Urinary bladder (tissue), 4 donors: Measurements from ENCODE around the gene PALS2. TPM values are rescaled to one million over a fixed set of nuclear protein-coding genes. Genes with fewer than 3 reads are reported as not detected.

Experiments used
- DNase-seq: peaks from one replicate; pipeline ENCODE4 v3.0.0-alpha.2; 2015; ENCODE audit errors: extremely low spot score
- H3K27ac ChIP-seq: one replicate; pipeline ENCODE4 v1.5.1; 2013; ENCODE audit warnings: low read depth, mild to moderate bottlenecking, moderate library complexity
- H3K36me3 ChIP-seq: one replicate; pipeline ENCODE4 v1.6.1; 2013; ENCODE audit warnings: mild to moderate bottlenecking, moderate library complexity; ENCODE audit not compliant: insufficient read depth
- H3K4me1 ChIP-seq: one replicate; pipeline ENCODE4 v1.6.1; 2013; ENCODE audit warnings: mild to moderate bottlenecking, moderate library complexity; ENCODE audit not compliant: insufficient read depth
- H3K4me3 ChIP-seq: one replicate; pipeline ENCODE4 v1.5.1; 2013; ENCODE audit warnings: low read depth, low read length
- WGBS: extraction: QIAGEN DNeasy Blood & Tissue Kit; methylation state at CpG from one replicate; pipeline ENCODE4 v1.1.7; 2013; 5-methylcytosine and 5-hydroxymethylcytosine counted together
- polyA plus RNA-seq: library from polyadenylated mRNA; stranded (reverse); fragments of 200-250 nt; gene quantifications from one replicate; pipeline ENCODE4 v1.2.3, GENCODE V29; 2013
- total RNA-seq: library from RNA; depleted of rRNA; stranded (reverse); fragments of >200 nt; gene quantifications from one replicate; pipeline ENCODE4 v1.2.3, GENCODE V29; 2014
- donor health status: healthy with polysubstance abuse.
- donor health status: healthy.

PALS2 gene, protein sequence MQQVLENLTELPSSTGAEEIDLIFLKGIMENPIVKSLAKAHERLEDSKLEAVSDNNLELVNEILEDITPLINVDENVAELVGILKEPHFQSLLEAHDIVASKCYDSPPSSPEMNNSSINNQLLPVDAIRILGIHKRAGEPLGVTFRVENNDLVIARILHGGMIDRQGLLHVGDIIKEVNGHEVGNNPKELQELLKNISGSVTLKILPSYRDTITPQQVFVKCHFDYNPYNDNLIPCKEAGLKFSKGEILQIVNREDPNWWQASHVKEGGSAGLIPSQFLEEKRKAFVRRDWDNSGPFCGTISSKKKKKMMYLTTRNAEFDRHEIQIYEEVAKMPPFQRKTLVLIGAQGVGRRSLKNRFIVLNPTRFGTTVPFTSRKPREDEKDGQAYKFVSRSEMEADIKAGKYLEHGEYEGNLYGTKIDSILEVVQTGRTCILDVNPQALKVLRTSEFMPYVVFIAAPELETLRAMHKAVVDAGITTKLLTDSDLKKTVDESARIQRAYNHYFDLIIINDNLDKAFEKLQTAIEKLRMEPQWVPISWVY
- total RNA-seq (31.8 TPM), polyA plus RNA-seq (2.6 TPM)

DNA sequence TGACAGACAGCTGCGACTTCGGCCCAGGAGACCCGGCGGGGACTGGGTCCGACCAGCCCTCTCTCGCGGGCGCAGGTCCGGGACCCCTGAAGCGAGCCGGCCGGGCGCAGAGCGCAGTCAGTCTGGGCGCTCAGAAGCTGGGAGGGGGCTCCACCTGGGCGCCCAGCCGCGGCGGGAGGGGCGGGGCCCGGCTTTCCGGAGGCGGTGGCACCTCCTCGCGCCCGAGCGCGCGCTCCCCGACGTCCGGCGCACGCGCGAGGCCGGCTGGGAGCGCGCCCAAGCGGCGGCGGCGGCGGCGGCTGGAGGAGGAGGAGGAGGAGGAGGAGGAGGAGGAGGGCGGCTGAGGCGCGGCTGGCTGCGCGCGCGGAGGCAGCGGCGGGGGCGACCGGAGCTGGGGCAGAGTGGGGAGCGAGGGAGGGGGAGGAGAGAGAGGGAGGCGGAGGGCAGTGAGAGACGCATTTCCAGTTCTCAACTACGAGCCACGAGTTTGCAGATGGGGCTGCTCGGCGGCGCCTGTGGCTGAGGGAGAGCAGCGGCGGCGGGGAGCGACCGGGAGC is at the start of gene PALS2:
PALS2 (plus strand) TSS at position 456 of the 557 bp plus-strand sequence. CDS start 50,216 bp downstream, outside the sequence.
- H3K4me3 ChIP-seq: peak within 1 kb of the TSS; percentile 78
- under 1% methylated on average over 50 of the region's 69 CpGs for WGBS
- H3K36me3 ChIP-seq: no peaks in the 10 kb centered on the region
- no peak for DNase-seq
- H3K4me1 ChIP-seq: no peaks in the 10 kb centered on the region
- H3K27ac ChIP-seq: no peak within 1 kb of the TSS

GRCh38 chr7:24531255-24531654 is 42.0 kb upstream of the PALS2 start:
- DNase-seq: no peak
- Histone ChIP-seq H3K27ac (no peak overlapping the region), H3K4me1 (no peaks in the 10 kb centered on the region), H3K36me3 (no peaks in the 10 kb centered on the region), H3K4me3 (no peak overlapping the region)
- WGBS: 90% methylated on average over 4 of the region's 4 CpGs

GRCh38 chr7:24536682-24537081 is 36.6 kb upstream of the PALS2 start:
- Histone ChIP-seq H3K27ac (no peak overlapping the region), H3K4me3 (no peak overlapping the region), H3K36me3 (no peaks in the 10 kb centered on the region), H3K4me1 (no peaks in the 10 kb centered on the region)
- 70% methylated on average over 2 of the region's 2 CpGs for WGBS
- DNase-seq: no peak

GRCh38 chr7:24540956-24541355 is 32.3 kb upstream of the PALS2 start:
- 70% methylated on average over 7 of the region's 7 CpGs for WGBS
- no peak for DNase-seq
- no peak overlapping the region for H3K4me3 ChIP-seq
- H3K4me1 ChIP-seq: no peaks in the 10 kb centered on the region
- H3K36me3 ChIP-seq: no peaks in the 10 kb centered on the region
- no peak overlapping the region for H3K27ac ChIP-seq

GRCh38 chr7:24545215-24545614 is 28.0 kb upstream of the PALS2 start:
- H3K4me1 ChIP-seq: no peaks in the 10 kb centered on the region
- H3K4me3 ChIP-seq: no peak overlapping the region
- no peaks in the 10 kb centered on the region for H3K36me3 ChIP-seq
- no peak for DNase-seq
- H3K27ac ChIP-seq: no peak overlapping the region

DNA sequence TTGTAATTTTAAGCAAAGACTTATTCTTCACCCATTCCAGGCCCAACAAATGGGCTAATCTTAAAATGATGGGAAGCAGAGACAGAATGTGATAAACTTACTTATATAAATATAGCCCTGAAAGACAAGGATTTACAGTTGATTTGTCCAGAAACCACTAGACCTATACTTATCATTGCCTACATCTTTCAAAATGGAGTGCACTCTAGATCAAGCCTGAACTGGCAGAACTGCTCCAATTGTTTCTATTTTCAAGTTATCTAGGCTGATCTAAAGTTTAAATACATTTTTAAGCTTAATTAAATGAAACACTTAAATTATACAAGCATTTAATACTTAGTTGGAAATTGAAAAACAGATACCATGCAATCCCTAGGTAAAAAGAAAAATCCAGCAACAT is 24.9 kb upstream of the PALS2 start:
- no peaks in the 10 kb centered on the region for H3K36me3 ChIP-seq
- DNase-seq: no peak
- no peak overlapping the region for H3K27ac ChIP-seq
- H3K4me3 ChIP-seq: no peak overlapping the region
- no peaks in the 10 kb centered on the region for H3K4me1 ChIP-seq

DNA sequence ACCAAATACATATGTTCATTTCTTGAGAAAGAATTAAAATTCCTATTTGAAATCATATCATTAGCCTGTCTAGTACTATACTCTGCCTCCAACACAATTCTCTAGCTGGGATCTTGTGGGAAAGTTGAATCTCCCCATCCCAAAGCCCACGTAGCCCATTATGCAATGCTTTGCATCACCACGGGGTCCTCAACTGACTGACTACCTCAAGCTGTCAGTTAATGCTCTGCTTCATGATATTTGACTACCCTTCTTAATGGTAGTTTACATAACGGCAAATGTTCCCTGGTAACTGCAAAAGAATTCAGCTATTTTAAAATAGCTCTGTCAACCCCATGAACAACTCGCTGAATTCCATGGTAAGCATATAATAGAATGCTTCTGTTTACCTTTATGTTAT is 23.3 kb upstream of the PALS2 start:
- Histone ChIP-seq H3K36me3 (no peaks in the 10 kb centered on the region), H3K4me1 (no peaks in the 10 kb centered on the region), H3K27ac (no peak overlapping the region), H3K4me3 (no peak overlapping the region)
- WGBS: 54% methylated on average over 4 of the region's 4 CpGs
- no peak for DNase-seq

DNA sequence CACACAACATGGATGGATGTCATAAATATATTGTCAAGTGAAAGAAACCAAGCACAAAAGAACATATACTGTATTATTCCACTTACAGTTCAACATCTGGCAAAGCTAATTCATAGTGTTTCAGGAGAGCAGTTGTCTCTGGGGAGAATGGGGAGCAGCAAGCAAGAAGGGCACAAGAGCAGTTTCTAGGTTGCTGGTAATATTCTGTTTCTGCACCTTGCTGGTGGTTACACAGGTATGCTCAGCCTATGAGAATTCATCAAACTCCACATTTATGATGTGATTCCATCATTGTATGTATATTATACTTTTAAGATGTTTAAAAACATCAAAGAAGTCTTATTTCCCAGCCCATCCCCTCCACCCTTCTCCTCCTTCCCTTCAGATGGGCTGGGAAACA is 18.1 kb upstream of the PALS2 start:
- Histone ChIP-seq H3K27ac (no peak overlapping the region), H3K4me1 (no peaks in the 10 kb centered on the region), H3K4me3 (no peak overlapping the region), H3K36me3 (no peaks in the 10 kb centered on the region)
- no peak for DNase-seq

DNA sequence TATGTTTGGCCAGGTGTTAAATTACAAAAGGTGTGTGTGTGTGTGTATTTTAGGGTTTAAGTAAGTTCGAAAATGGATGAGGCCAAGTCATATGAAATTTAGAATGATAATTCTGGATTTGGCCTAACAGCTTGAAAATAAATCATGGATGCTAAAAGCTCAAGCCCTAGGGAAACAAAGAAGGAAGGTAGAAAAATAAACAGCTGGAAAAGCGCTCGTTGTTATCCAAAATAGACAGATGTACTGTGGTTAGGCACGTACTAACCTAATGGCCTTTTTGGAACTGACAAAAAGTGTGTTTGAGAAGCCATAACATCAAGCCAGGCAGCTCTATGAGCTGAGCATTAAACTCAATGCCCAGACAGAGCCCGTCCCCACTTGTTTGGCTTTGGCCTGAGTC is 17.5 kb upstream of the PALS2 start:
- H3K4me1 ChIP-seq: no peaks in the 10 kb centered on the region
- no peak overlapping the region for H3K27ac ChIP-seq
- DNase-seq: no peak
- no peak overlapping the region for H3K4me3 ChIP-seq
- H3K36me3 ChIP-seq: no peaks in the 10 kb centered on the region
- 75% methylated on average over 5 of the region's 5 CpGs for WGBS

- no peak for DNase-seq
- 61% methylated on average over 3 of the region's 3 CpGs for WGBS
Observed at GRCh38 chr7:24560772-24561171, 12.5 kb upstream of the PALS2 start.

DNA sequence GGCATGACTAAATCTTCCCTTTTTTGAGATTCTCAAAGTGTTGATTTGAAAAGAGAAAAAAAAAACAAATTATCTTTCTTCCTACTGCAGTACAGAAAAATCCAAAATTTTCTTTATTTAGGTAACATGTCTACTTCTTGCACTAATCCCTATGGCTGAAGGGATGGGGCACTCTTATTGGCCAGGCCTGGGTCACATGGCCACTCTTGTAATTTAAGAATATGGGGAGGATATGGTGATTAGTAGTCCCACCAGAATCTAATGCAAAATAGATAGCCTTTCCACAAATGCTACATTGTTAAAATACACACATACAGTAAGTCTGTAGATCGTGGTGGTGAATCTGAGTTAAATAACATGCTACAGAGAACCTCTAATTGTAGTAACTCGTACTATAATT is 7.0 kb upstream of the PALS2 start:
- Histone ChIP-seq H3K4me3 (no peak overlapping the region), H3K27ac (no peak overlapping the region), H3K4me1 (no peaks in the 10 kb centered on the region), H3K36me3 (no peaks in the 10 kb centered on the region)
- DNase-seq: no peak
- 86% methylated on average over 2 of the region's 2 CpGs for WGBS

More at GRCh38 chr7:24560772-24561171, 12.5 kb upstream of the PALS2 start:
- Histone ChIP-seq H3K27ac (no peak overlapping the region), H3K36me3 (no peaks in the 10 kb centered on the region), H3K4me1 (no peaks in the 10 kb centered on the region), H3K4me3 (no peak overlapping the region)

GRCh38 chr7:24570983-24571382 is 2.3 kb upstream of the PALS2 start:
- 40% methylated on average over 2 of the region's 2 CpGs for whole genome bisulfite sequencing
- Histone ChIP-seq H3K4me3 (no peak overlapping the region), H3K27ac (no peak overlapping the region), H3K36me3 (no peaks in the 10 kb centered on the region), H3K4me1 (no peaks in the 10 kb centered on the region)
- no peak for DNase-seq

DNA sequence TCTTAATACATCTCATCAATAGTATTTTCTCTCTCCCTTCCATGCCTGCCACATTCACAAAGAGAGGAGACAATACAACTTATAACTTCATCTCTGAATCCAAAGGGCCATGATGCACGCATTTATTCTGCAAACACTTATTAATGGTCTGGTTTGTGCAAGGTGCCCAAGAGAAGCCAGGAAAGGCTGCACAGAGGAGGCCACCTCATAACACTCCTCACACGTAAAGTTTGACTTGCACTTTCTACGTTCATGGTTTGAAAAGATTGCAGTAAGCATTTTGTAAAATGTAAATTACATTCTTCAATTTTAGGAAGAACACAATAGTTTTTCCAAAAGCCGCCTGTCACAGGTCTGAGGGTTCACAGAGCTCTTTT is 1.2 kb upstream of the PALS2 start:
- Histone ChIP-seq H3K4me3 (no peak overlapping the region), H3K27ac (no peak overlapping the region), H3K36me3 (no peaks in the 10 kb centered on the region), H3K4me1 (no peaks in the 10 kb centered on the region)
- no peak for DNase-seq
- WGBS: 53% methylated on average over 4 of the region's 4 CpGs

DNA sequence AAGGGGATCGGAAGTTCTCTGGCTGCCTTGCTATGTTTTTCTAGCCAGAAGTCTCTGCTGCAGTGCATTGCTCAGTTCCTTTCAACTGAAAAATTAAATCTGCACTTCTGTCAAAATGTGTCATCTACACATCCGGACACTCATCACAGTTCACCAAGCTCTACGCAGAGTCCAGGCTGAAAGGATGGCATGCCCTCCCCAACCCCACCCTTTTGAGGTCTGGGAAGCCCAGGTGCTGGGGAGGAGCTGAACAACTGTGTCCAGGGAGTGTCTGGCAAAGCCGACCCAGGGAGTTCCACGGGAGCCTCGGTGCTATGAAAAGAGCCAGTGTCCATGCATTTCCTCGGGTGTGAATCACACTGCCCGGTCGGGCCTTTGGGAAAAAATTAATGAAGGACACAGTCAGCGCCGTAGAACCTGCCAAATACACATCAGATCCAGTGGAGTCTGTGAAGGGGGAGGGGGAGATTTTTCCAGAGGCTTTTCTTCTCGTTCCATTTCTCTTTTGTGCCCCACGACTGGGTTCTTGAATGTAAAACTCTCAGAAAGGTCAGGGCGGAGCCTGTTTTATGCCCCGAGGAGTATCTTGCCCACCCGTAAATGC is 757 bp upstream of the PALS2 start:
- Histone ChIP-seq H3K27ac (no peak overlapping the region), H3K36me3 (no peaks in the 10 kb centered on the region), H3K4me3 (peak overlapping the region; percentile 78), H3K4me1 (no peaks in the 10 kb centered on the region)
- WGBS: 3% methylated on average over 16 of the region's 16 CpGs
- no peak for DNase-seq
